ENCODE data around the gene TUBB1. TPM values are rescaled to one million over a fixed set of nuclear protein-coding genes. Genes with fewer than 3 reads are reported as not detected.
"Not testable (repeated sequence)": the region's sequence is repeated elsewhere in the genome, so short reads cannot be mapped to it uniquely, and the experiment has no call there.

Gene TUBB1
- total RNA-seq, 2 experiments from 2014 or later, result not detected

DNA sequence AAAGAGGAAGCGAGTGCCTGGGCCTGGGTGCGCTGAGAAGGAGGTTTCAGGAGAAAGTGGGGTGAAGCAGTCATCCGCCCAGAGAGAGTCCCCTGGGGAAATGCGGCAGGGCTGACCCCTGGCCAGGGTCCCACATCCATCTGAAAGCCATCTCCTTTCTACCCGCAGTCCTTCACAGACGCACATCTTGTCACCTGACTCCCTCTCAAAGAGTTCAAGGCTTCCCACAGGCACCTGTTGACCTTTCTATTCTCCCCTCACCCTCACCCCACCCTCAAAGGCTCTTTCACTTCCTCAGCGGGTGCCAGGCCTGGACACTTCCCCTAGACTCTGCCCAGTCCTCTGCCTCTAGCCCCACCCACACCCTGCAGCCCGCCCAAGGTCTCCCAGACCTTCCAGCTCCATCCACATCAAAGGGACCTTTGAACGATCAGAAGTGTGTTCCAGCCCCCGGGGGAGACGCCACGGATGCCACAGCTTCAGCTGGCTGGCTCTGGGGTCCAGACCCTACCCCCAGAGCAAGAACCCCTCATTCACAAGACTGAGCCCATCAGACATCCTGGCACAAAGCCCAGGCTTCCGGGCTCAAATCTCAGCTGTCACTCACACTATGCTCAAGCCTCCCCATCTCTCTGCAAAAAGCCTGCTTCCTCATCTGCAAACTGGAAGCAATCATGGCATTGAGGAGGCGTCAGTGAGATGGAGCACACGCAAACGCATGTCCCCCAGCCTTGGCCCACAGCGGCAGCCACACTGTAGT is 14.3 kb upstream of the TUBB1 start:
- peak; percentile 56 for DNase-seq
- Mint-ChIP-seq H3K4me1 (peaks cover 29% of the 10 kb centered on the region), H3K4me3 (peak overlapping the region; percentile 89), H3K36me3 (peaks cover 6% of the 10 kb centered on the region), H3K27ac (peak overlapping the region; percentile 95), H3K9me3 (no peaks in the 10 kb centered on the region), H3K27me3 (no peaks in the 10 kb centered on the region)
- POLR2A ChIA-PET, result interaction anchor here (0.8 to 2.5 kb wide), 4 partner anchors 18 to 114 kb away, joined by 3 to 14 read pairs (median 4); partner anchors contain the start of gene ATP5F1E
- peak; percentile 66 for ATAC-seq (ENCODE audit: low read depth)

DNA sequence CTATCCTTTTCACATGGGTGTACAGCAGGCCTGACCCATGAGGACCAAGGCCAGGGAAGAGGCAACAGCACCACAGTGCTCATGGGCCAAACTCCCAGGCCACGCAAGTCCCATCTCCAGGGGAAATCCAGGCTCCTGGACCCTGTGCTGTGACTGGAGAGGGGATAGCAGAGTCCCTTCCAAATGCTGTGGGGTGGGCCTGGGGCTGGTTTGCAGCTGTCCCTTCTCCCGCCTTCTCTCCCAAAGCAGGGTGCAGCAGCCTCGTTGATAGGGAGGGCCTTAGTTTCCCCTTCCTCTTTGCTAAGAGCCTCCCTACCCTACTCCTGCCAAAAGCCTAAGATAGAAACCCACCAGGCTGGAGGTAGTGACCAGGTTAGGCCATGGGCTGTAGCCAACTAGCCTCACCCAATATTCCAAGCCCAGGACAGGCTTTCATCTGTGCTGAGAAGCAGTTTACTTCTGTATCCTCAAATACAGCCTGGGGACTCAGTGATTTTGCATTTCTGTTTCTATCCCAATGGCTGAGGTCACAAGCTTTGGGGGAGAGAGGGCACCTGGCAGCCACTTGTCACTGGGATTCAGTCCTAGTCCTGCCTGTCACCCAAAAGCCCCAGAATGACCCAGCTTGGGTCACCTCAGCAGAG is 13.6 kb upstream of the TUBB1 start:
- H3K27me3 Mint-ChIP-seq, result no peaks in the 10 kb centered on the region
- H3K36me3 Mint-ChIP-seq, result peaks cover 6% of the 10 kb centered on the region
- no peak for DNase-seq
- H3K4me3 Mint-ChIP-seq, result peak overlapping the region; percentile 89
- H3K4me1 Mint-ChIP-seq, result peaks cover 34% of the 10 kb centered on the region
- POLR2A ChIA-PET, result interaction anchor here (0.8 to 2.5 kb wide), 5 partner anchors 18 to 117 kb away, joined by 3 to 14 read pairs (median 4); partner anchors contain the start of gene ATP5F1E
- H3K9me3 Mint-ChIP-seq, result no peaks in the 10 kb centered on the region
- peak overlapping the region; percentile 95 for H3K27ac Mint-ChIP-seq
- ATAC-seq (ENCODE audit: low read depth), result no peak

DNA sequence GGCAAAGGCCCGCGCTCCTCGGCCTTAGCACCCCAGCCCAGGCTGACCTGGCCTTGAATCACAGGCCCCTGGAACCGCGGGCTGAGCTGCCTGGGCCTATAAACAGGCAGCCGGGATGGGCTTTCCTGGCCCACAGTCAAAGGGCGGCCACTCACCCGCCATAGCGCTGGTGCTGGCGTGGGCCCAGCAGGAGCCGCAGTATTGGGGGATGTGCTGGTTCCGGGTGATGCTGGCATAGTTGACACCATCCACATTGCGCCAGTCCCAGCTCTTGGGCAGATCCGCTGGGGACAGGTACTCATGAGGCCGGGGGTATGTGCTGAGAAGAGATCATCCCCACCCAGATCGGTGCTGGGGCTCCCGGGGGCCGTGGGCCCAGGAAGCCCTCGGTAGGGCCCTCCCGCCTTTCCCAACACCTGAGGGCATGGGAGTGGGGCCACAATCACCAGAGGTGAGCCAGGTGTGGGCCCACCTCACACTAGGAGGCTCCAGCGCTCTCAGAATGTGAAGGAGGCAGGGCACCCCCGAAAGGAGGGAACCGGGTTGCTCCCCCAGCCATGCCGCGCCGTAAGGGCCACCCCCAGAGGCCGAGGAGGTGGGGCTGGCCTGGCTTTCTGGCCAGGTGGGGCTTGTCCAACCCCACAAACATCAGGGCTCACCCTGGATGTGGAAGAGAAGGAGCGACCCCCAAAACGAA is 12.9 kb upstream of the TUBB1 start:
- peak; percentile 16 for ATAC-seq (ENCODE audit: low read depth)
- Mint-ChIP-seq H3K27ac (peak overlapping the region; percentile 68), H3K4me1 (peaks cover 41% of the 10 kb centered on the region), H3K9me3 (no peaks in the 10 kb centered on the region), H3K36me3 (peaks cover 6% of the 10 kb centered on the region), H3K4me3 (peak overlapping the region; percentile 89), H3K27me3 (no peaks in the 10 kb centered on the region)
- DNase-seq, result no peak
- POLR2A ChIA-PET, result interaction anchor here (1.4 to 2.5 kb wide), 2 partner anchors 26 to 117 kb away, joined by 4 to 14 read pairs; partner anchors contain the start of gene ATP5F1E

DNA sequence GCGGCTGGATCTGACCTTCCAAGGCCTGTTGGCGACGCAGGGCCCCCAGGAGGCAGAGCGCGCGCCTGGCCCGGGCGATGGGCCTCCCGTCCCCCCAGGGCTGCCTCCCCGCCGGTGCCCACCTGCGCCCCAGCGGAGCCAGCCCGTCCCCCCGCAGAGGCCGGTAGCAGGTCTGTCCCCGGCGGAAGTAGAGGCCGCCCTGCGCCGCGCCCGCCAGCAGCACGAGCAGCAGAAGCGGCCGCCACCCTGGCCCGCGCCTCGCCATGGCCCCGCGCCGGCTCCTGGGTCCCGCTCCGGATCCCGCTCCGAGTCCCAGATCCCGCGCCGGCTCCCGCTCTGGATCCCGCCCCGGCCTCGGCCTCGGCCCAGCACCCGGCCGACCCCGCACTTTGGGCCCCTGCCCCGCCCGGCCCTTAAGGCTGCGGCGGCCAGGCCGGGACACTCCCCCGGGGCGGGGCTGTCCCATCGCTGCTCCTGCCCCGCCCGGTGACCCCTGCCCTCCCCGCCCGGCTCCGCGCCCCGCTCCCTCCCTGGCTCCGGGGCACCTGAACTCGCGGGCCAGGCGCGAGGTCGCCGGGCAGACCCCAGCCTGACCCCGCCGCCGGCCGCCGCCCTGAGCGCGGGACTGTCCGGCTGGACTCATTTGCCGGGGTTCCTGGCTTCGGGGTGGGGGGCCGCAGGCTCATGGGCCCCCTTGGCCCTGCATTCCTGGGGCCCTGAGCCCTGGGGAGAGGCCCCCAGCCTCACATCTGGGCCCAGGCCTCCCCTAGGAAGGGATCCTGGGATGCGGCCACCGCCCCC is 12.2 kb upstream of the TUBB1 start, which contains the start of gene CTSZ:
Gene CTSZ, minus strand, starts transcription at position 391 of the 801 bp plus-strand sequence. Its CDS starts 126 bp downstream, at position 265.
- peaks cover 48% of the 10 kb centered on the region for H3K4me1 Mint-ChIP-seq
- H3K27ac Mint-ChIP-seq, result peak within 1 kb of the TSS; percentile 85
- peaks cover 6% of the 10 kb centered on the region for H3K36me3 Mint-ChIP-seq
- ATAC-seq (ENCODE audit: low read depth) (peak; percentile 57), DNase-seq (peak; percentile 73)
- no peaks in the 10 kb centered on the region for H3K9me3 Mint-ChIP-seq
- H3K4me3 Mint-ChIP-seq, result peak within 1 kb of the TSS; percentile 89
- POLR2A ChIA-PET, result interaction anchor here (1.4 to 2.5 kb wide), 3 partner anchors 25 to 118 kb away, joined by 4 to 14 read pairs (median 11); partner anchors contain the start of gene ATP5F1E
- H3K27me3 Mint-ChIP-seq, result no peaks in the 10 kb centered on the region

DNA sequence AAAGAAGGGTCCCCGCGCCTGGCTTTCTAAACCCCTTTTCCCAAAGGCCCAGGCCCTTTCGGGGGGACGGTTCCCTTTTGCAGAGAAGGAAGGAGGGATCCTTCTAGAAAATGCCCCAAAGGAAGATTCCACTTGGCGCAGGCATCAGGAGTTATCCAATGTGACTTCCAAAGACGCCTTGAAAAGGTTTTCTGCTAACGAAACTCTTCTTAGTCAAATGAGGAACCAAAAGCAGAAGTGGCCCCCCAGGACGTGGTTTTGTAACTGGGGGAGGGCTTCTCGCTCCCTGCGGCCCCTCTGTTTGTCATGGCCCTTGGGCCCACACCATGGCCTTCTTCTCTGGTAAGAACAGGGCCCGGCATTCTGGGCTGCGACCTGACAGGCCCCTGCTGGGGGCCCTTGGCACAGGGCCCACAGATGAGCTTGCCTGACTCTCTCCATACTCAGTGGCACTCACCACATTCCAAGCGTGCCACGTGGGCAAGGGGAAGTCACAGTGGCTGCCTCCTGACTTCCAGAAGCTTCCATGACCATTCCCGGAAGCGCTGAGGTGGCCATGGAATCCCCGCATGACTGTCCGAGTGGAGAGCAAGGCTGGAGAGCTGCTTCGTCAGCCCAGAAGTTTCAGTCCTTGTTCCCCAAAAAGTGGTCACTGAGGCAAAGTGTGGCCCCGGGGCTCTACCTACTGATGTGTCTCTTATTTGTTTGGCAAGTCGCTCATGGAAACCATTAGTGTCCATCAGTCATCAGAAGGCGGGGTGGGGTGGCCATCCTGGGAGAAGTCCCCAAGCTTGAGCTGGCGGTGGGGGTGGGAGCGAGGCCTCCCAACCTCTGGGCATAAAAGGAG is 11.3 kb upstream of the TUBB1 start:
- no peaks in the 10 kb centered on the region for H3K9me3 Mint-ChIP-seq
- no peak for ATAC-seq (ENCODE audit: low read depth)
- H3K4me3 Mint-ChIP-seq, result peak overlapping the region; percentile 79
- no peaks in the 10 kb centered on the region for H3K27me3 Mint-ChIP-seq
- peaks cover 50% of the 10 kb centered on the region for H3K4me1 Mint-ChIP-seq
- H3K36me3 Mint-ChIP-seq, result peaks cover 6% of the 10 kb centered on the region
- H3K27ac Mint-ChIP-seq, result peak overlapping the region; percentile 85
- POLR2A ChIA-PET, result interaction anchor here (0.8 to 1.7 kb wide), 3 partner anchors 24 to 113 kb away, joined by 3 to 11 read pairs (median 3); partner anchors contain the start of gene ATP5F1E
- DNase-seq, result no peak

DNA sequence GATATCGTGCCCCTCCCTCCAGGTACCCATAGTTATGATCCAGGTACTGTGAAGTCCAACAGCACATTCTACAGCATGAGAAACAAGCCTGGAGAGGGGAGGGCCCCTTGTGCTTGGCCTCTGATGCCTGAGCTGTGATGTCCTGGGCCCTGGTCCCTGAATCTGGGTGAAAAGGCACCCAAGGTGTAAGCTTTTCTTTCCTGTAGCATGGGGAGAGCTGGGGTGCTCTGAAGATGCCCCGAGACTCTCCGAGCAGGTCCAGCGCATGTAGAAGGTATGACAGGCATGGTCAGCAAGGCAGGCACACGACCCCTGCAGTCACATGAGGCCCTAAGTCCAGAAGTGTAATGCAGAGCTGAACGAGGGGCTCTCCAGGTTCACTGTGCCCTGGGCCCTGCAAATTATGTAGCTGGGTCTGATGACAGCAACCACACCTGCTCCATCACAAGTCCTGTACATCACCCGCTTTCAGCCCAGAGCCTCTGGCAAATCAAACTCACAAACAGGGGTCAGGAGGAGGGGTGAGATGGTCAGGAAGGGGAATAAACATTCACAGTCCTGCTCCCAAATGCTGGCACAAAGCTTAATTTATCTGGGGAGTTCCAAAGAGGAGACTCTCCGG is 10.4 kb upstream of the TUBB1 start:
- H3K36me3 Mint-ChIP-seq, result peaks cover 4% of the 10 kb centered on the region
- H3K4me3 Mint-ChIP-seq, result no peak overlapping the region
- ATAC-seq (ENCODE audit: low read depth), result no peak
- H3K27me3 Mint-ChIP-seq, result no peaks in the 10 kb centered on the region
- no peak overlapping the region for H3K27ac Mint-ChIP-seq
- DNase-seq, result no peak
- H3K4me1 Mint-ChIP-seq, result peaks cover 52% of the 10 kb centered on the region
- H3K9me3 Mint-ChIP-seq, result no peaks in the 10 kb centered on the region
- POLR2A ChIA-PET, result interaction anchor here (0.8 to 1.7 kb wide), 4 partner anchors 14 to 114 kb away, joined by 3 to 11 read pairs (median 4); partner anchors contain the start of gene ATP5F1E

DNA sequence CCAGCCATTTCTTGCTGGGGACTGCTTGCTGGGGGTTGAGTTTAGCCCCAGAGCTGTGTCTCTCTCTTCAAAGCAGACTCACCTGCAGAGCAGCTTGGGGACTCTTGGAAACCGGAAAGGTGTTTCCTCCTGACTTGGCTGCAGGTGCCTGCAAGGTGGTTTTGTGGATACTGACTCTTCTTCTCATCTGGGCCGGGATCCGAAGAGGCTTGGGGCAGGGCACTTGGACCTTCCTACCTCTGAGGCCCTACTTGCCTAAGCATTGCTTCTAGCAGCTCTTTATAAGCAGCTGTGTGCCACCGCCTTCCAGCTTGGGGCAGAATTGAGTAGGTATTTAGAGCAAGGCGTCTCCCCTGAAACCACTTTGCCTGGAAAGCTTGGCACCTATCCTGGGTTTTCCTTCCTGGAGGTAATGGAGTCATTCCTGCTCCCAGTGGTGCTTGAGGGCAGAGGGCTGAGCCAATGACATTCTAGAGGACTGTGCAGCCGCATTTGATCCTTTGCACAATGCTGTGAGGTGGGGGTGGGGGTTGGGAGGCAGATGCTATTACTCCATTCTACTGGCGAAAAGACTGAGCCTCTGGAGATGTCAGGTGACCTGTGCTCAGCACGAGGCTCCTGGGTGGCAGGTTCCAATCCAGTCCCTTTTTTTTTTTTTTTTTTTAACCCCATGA is 8.8 kb upstream of the TUBB1 start:
- POLR2A ChIA-PET, result interaction anchor here (0.8 kb wide), 1 partner anchor 31 kb away, joined by 3 read pairs; no protein-coding TSS in a partner anchor
- Mint-ChIP-seq H3K27ac (no peak overlapping the region), H3K9me3 (no peaks in the 10 kb centered on the region), H3K27me3 (no peaks in the 10 kb centered on the region), H3K4me1 (peaks cover 47% of the 10 kb centered on the region), H3K4me3 (no peak overlapping the region), H3K36me3 (no peaks in the 10 kb centered on the region)
- no peak for DNase-seq
- no peak for ATAC-seq (ENCODE audit: low read depth)

DNA sequence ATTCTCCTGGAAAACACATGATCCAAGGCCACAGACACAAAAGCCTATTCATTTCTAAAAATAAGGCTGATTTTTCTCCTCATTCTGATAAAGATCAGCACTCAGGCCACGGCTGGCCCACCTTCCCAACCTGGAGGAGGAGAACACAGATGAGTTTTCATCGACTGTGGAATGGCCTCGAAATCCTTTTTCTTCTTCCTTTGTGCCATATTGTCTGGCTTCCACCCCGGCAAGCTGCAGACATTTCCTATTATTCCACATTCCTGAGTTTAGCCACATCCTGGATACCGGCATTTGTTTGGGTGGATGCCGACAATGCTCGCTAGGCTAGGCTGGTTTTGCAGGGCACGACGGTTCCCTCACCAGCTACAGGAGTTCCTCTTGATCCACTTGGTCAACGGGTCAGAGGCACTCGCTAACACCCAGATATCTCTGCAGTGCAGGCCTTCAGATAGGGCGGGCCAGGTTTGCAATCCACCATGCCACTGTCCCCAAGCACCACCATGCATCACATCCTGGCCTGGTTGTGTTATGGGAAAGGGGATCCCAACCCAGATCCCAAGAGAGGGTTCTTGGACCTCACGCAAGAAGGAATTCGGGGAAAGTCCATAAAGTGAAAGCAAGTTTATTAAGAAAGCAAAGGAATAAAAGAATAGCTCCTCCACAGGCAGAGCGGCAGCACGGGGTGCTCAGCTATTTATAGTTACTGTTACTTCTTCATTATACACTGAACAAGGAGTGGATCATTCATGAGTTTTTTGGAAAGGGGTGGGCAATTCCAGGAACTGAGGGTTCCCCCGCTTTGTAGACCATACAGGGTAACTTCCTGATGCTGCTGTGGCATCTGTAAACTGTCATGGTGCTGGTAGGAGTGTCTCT is 8.0 kb upstream of the TUBB1 start:
- peak overlapping the region; percentile 48 for H3K27ac Mint-ChIP-seq
- H3K9me3 Mint-ChIP-seq, result no peaks in the 10 kb centered on the region
- H3K27me3 Mint-ChIP-seq, result no peaks in the 10 kb centered on the region
- ATAC-seq (ENCODE audit: low read depth), result peak; percentile 62
- POLR2A ChIA-PET, result interaction anchor here (1.1 kb wide), 1 partner anchor 21 kb away, joined by 11 read pairs; the partner anchor contains the start of gene ATP5F1E
- no peak for DNase-seq
- H3K4me1 Mint-ChIP-seq, result peaks cover 47% of the 10 kb centered on the region
- H3K4me3 Mint-ChIP-seq, result peak overlapping the region; percentile 72
- no peaks in the 10 kb centered on the region for H3K36me3 Mint-ChIP-seq

DNA sequence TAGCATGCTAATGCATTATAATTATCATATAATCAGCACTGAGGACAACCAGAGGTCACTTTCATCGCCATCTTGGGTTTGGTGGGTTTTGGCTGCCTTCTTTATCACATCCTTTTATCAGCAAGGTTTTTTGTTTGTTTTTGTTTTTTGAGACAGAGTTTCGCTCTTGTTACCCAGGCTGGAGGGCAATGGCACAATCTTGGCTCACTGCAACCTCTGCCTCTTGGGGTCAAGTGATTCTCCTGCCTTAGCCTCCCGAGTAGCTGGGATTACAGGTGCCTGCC is 7.4 kb upstream of the TUBB1 start:
- not testable (repeated sequence) for H3K27me3 Mint-ChIP-seq; DNase-seq; H3K36me3 Mint-ChIP-seq; ATAC-seq (ENCODE audit: low read depth); H3K9me3 Mint-ChIP-seq
- POLR2A ChIA-PET, result interaction anchor here (1.1 kb wide), 1 partner anchor 20 kb away, joined by 11 read pairs; the partner anchor contains the start of gene ATP5F1E
- H3K27ac Mint-ChIP-seq, result peak overlapping the region; percentile 48
- peaks cover 53% of the 10 kb centered on the region for H3K4me1 Mint-ChIP-seq
- H3K4me3 Mint-ChIP-seq, result peak overlapping the region; percentile 72

Measured in activated naive CD8-positive, alpha-beta T cell treated with anti-CD3 and anti-CD28 coated beads, Interleukin-2, amount 10 ng/mL, durations not matched to agents 7 days and 5 days (primary cell).